Type B pancreatic cell (in vitro differentiated cells): ENCODE data around the gene LRTM2. TPM values are rescaled to one million over a fixed set of nuclear protein-coding genes. Genes with fewer than 3 reads are reported as not detected.

ENCODE experiments used
- DNase-seq: peaks from one replicate; pipeline ENCODE4 v3.0.0; 2021; ENCODE audit warnings: mixed read lengths; ENCODE audit not compliant: unreplicated experiment; ENCODE audit errors: extremely low spot score
- H3K27ac Mint-ChIP-seq: 2 replicates; pipeline ENCODE4 v1.8.0; 2021; ENCODE audit warnings: mild to moderate bottlenecking, mixed read lengths
- H3K27me3 Mint-ChIP-seq: 2 replicates; pipeline ENCODE4 v1.8.0; 2021; ENCODE audit warnings: mixed read lengths
- H3K36me3 Mint-ChIP-seq: 2 replicates; pipeline ENCODE4 v1.8.0; 2021; ENCODE audit warnings: mixed read lengths
- H3K4me1 Mint-ChIP-seq: one replicate; pipeline ENCODE4 v1.8.0; 2021; ENCODE audit warnings: mixed read lengths; ENCODE audit not compliant: unreplicated experiment
- H3K4me3 Mint-ChIP-seq: 2 replicates; pipeline ENCODE4 v1.8.0; 2021; ENCODE audit warnings: mild to moderate bottlenecking, mixed read lengths
- H3K9me3 Mint-ChIP-seq: 2 replicates; pipeline ENCODE4 v1.8.0; 2021; ENCODE audit warnings: mixed read lengths
- total RNA-seq: library from RNA; stranded (reverse); gene quantifications from 2 replicates; pipeline ENCODE4 v1.2.1, GENCODE V29; 2021; ENCODE audit warnings: low replicate concordance
- TF ChIP-seq, protein P1 (sequence below): fragments of 200-600 bp; sonication (generic); conservative IDR thresholded peaks from 2 replicates; pipeline ENCODE4 v1.5.0; 2021; ENCODE audit warnings: antibody characterized with exemption, mild to moderate bottlenecking

LRTM2 gene
- total RNA-seq, 1 donor from 2014 or later, result 0.12 TPM

DNA sequence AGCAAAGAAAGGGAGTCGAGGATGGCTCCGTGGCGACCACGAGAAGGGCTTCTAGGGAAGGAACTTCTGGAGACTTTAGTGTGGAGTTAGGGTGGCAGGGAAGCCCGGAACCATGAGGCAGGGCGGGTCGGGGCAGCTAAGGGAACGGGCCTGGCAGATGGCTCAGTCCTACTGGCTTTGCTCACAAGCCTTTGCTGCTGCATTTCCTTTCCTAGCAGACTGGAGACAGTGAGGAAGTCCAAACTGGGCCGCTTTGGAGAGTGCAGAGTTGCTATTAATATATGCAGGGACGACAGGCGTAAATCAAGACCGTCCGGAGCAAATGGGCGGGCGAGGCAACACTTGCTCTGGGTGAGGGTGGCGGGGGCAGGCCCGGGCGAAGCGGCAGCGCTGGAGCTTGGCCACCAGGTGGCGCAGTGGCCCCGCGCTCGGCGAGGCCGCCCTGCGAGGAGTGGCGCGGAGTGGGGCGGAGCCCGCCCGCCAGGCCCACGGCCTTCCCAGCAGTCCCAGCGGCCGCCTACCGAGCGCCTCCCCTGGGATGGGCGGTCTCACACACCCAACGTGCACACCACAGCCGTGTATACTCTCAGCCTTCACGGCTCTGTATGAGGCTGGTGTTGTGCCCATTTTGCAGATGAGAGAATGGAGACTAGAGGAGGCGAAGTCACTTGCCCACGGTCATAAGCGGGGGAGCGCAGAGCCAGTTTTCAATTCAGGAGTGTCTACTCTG lies 24.4 kb upstream of the LRTM2 start:
- DNase-seq, result peak; percentile 88
- Mint-ChIP-seq H3K36me3 (no peaks in the 10 kb centered on the region), H3K27ac (peak overlapping the region; percentile 67), H3K4me3 (peak overlapping the region; percentile 82), H3K9me3 (no peaks in the 10 kb centered on the region), H3K27me3 (peaks cover 24% of the 10 kb centered on the region), H3K4me1 (peaks cover 9% of the 10 kb centered on the region)
- TF ChIP-seq, protein P1, sequence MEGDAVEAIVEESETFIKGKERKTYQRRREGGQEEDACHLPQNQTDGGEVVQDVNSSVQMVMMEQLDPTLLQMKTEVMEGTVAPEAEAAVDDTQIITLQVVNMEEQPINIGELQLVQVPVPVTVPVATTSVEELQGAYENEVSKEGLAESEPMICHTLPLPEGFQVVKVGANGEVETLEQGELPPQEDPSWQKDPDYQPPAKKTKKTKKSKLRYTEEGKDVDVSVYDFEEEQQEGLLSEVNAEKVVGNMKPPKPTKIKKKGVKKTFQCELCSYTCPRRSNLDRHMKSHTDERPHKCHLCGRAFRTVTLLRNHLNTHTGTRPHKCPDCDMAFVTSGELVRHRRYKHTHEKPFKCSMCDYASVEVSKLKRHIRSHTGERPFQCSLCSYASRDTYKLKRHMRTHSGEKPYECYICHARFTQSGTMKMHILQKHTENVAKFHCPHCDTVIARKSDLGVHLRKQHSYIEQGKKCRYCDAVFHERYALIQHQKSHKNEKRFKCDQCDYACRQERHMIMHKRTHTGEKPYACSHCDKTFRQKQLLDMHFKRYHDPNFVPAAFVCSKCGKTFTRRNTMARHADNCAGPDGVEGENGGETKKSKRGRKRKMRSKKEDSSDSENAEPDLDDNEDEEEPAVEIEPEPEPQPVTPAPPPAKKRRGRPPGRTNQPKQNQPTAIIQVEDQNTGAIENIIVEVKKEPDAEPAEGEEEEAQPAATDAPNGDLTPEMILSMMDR, result peak; percentile 99

DNA sequence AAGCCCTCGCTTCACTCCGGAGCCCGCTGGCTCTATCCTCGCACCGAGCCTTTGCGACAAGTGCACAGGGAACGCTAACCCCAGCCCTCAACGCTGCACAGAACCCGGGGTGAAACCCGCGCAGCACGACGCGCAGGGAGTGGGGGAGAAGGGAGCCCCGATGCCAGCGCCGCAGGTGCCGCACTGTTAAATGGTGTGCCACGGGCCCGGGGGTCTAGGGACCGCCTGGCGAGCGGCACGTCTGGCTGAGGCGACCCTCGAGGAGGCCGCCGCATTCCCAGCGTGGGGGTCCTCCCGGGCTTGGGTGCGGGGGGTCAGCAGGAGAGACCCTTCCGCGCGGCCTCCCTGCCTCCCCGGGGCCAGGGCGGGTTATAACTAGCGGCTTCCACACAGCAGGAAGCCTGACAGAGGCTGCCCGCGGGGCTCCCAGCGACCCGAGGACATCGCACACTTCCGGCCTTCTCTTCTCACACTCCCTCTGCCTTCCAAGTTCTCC lies 23.8 kb upstream of the LRTM2 start:
- no peak for DNase-seq
- H3K4me3 Mint-ChIP-seq, result peak overlapping the region; percentile 78
- no peaks in the 10 kb centered on the region for H3K9me3 Mint-ChIP-seq
- TF ChIP-seq, protein P1, result no peak
- no peaks in the 10 kb centered on the region for H3K36me3 Mint-ChIP-seq
- peaks cover 20% of the 10 kb centered on the region for H3K27me3 Mint-ChIP-seq
- peaks cover 5% of the 10 kb centered on the region for H3K4me1 Mint-ChIP-seq
- no peak overlapping the region for H3K27ac Mint-ChIP-seq

DNA sequence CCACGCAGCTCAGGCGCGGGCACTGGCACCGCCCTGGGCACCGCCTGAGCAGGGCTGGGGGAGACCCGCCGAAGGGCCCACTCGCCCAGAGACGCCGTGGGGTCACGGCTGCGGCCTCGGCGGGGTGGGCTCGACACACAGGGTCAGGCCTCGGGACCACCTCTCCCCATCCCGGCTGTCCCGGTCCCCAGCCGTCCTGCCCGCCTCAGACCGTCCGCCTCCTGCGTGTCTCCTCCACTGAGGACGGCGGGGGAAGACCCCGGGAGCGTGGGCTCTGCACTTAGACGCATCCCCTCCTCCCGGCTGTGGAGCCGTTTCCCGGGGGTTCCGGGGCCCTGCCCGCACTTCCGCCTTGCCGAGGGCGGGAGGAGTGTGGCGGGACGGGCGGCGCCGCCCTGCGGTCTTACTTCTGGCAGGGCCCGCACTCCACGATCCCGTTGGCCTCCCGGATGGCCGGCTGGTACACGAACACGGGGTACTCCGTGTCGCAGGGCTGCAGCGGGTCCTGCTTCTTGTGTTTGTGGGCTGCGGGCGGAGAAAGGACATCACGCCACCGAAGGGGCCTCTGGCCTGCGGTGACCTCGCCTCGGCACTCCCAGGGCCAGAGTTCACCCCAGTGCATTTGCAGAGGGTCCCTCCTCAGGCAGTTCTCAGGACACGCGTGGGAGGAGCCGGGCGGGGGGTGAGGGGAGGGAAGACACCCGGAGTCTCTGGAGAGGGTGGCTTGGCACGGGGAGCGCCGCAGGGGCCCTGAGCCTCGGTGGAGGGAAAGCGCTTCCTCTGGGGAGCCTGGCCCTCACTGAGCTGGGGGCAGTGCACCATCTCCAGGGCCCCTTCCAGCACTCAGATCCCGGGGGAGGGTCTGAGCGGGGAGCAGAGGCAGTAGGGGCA lies 23.1 kb upstream of the LRTM2 start:
- no peak overlapping the region for H3K4me3 Mint-ChIP-seq
- H3K27me3 Mint-ChIP-seq, result peaks cover 21% of the 10 kb centered on the region
- H3K9me3 Mint-ChIP-seq, result no peaks in the 10 kb centered on the region
- no peak for DNase-seq
- TF ChIP-seq, protein P1, result no peak
- no peaks in the 10 kb centered on the region for H3K36me3 Mint-ChIP-seq
- H3K27ac Mint-ChIP-seq, result no peak overlapping the region
- peaks cover 5% of the 10 kb centered on the region for H3K4me1 Mint-ChIP-seq

DNA sequence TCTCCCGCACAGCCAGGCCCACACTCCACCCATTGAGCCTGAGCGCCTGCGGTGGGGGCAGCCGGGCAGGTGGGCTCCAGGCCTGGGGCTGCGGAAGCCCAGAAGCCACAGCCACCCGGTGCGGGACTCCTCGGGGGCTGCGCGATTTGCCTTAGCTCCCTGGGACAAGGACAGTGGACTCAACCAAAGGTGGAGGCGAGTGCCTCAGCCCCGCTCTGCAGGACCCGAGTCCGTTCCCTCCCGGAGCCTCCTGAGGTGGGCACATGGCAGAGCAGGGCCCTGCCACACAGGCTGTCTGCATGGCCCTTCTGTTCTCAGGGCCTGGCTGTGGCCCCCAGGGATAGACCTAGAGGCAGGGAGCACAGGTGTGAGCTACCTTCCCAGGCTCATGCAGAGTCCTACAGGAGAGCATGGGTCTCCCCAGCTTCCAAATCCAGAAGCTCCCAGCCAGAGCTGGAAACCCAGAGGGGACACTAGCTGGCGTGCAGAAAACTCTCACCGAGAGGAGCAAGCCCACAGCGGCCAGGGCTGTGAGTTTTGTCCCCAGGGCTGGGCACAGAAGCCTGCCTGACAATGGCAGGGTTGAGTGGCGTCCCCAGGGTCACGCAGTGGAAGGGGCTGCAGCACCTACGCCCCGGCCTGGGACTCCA lies 22.2 kb upstream of the LRTM2 start:
- Mint-ChIP-seq H3K36me3 (no peaks in the 10 kb centered on the region), H3K9me3 (no peaks in the 10 kb centered on the region), H3K4me3 (no peak overlapping the region), H3K27me3 (peaks cover 22% of the 10 kb centered on the region), H3K27ac (no peak overlapping the region), H3K4me1 (peaks cover 5% of the 10 kb centered on the region)
- TF ChIP-seq, protein P1, result no peak
- peak; percentile 66 for DNase-seq

DNA sequence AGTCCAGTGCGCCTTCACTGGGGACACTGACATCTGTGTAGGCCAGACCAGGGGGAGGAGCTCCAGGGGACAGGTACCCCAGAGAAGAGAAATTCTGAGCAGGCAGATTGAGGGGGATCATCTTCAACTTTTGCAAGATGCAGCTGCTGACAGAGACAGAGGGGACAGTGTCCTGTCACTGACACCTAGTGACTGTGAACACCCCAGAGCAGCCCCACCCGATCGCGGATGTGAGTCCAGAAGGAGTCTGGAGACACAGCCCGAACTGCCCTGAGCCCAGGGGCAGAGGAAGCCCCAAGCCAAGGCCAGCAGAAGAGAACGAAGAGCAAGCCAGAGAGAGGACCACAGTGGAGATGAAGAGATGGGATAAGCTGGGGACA lies 21.7 kb upstream of the LRTM2 start:
- Mint-ChIP-seq H3K4me1 (peaks cover 5% of the 10 kb centered on the region), H3K36me3 (no peaks in the 10 kb centered on the region), H3K27ac (no peak overlapping the region), H3K4me3 (no peak overlapping the region), H3K9me3 (no peaks in the 10 kb centered on the region), H3K27me3 (peaks cover 22% of the 10 kb centered on the region)
- DNase-seq, result peak; percentile 60
- TF ChIP-seq, protein P1, result no peak
